HCT116 (cell line): Measurements from ENCODE around the gene MED14. TPM values are rescaled to one million over a fixed set of nuclear protein-coding genes. Genes with fewer than 3 reads are reported as not detected.

ENCODE experiments used
- ATAC-seq: fragments of 200-7000 bp; cut with Tn5 transposase; 2 replicates; pipeline ENCODE4 v1.9.1; 2020; ENCODE audit warnings: mild to moderate bottlenecking, moderate library complexity
- BruUV-seq: library from RNA; stranded (reverse); fragments of 400-500 nt; replicated peaks from 2 replicates; lab custom pipeline; 2021; lab: Mats Ljungman, UMichigan
- CTCF ChIA-PET: fragments of 300-600 bp; sonication (Branson Sonifier 250); formaldehyde crosslinking; loops from one replicate; lab custom pipeline; 2021; ENCODE audit warnings: antibody characterized with exemption; lab: Charles Lee
- POLR2A ChIA-PET: fragments of 300-600, 350-600 bp; sonication (Branson Sonifier 250); formaldehyde crosslinking; loops from one replicate; lab custom pipeline; 2021; ENCODE audit warnings: antibody characterized with exemption; lab: Charles Lee
- RAD21 ChIA-PET, 2 experiments: fragments of 300-600 bp; sonication (Branson Sonifier 250); formaldehyde crosslinking; loops; one replicate each; lab custom pipeline; 2023; ENCODE audit warnings: low total read pairs in 2 of 2; ENCODE audit not compliant: uncharacterized antibody in 2 of 2, unreplicated experiment in 2 of 2, low non-redundant PET in 1 of 2; lab: Charles Lee
- DNase-seq: peaks from one replicate; pipeline ENCODE4 v3.0.0-alpha.2; 2010; ENCODE audit warnings: low read depth, low spot score
- H2AFZ ChIP-seq: fragments of 200-600 bp; shearing (Covaris generic), sonication (generic); 2 replicates; pipeline ENCODE4 v1.6.1; 2017; ENCODE audit warnings: low read depth, mixed run types, mixed read lengths, antibody characterized with exemption, low read length; ENCODE audit not compliant: poor library complexity, severe bottlenecking
- H3K27ac ChIP-seq: 2 replicates; pipeline ENCODE4 v1.5.1; 2012; ENCODE audit warnings: low read depth, low read length
- H3K27me3 ChIP-seq: fragments of 200-600 bp; sonication (generic); 2 replicates; pipeline ENCODE4 v1.6.1; 2016; ENCODE audit warnings: mixed run types, low read length, mixed read lengths; ENCODE audit not compliant: insufficient read depth
- H3K36me3 ChIP-seq, 2 experiments: fragments of 200-500 bp in 1 of 2; fragments of 200-600 bp in 1 of 2; sonication (Bioruptor generic) in 1 of 2; sonication (generic) in 1 of 2; 2 replicates each; pipeline versions ENCODE4 v1.5.1 to v1.6.1; 2014 to 2016; ENCODE audit warnings: low read length in 2 of 2, inconsistent platforms in 1 of 2, mixed read lengths in 1 of 2, mixed run types in 1 of 2; ENCODE audit not compliant: insufficient read depth in 2 of 2, control insufficient read depth in 1 of 2
- H3K4me1 ChIP-seq, 2 experiments: fragments of 200-600 bp in 1 of 2; sonication (generic) in 1 of 2; 2 replicates each; pipeline versions ENCODE4 v1.5.1 to v1.6.1; 2012 to 2017; ENCODE audit warnings: low read length in 2 of 2, inconsistent platforms in 1 of 2, mild to moderate bottlenecking in 1 of 2, mixed read lengths in 1 of 2, mixed run types in 1 of 2, moderate library complexity in 1 of 2; ENCODE audit not compliant: insufficient read depth in 2 of 2, control insufficient read depth in 1 of 2
- H3K4me2 ChIP-seq: fragments of 200-600 bp; sonication (generic); 2 replicates; pipeline ENCODE4 v1.6.1; 2017; ENCODE audit warnings: mixed run types, low read length, mixed read lengths
- H3K4me3 ChIP-seq, 2 experiments: fragments of 200-600 bp in 1 of 2; sonication (generic) in 1 of 2; replicated peaks in 1 of 2; 2 replicates each; pipeline ENCODE4 v1.5.1; 2011 to 2016; ENCODE audit warnings: low read length in 2 of 2, control low read depth in 1 of 2, low read depth in 1 of 2, mild to moderate bottlenecking in 1 of 2, mixed read lengths in 1 of 2, mixed run types in 1 of 2
- H3K79me2 ChIP-seq: fragments of 200-600 bp; sonication (generic); 2 replicates; pipeline ENCODE4 v1.6.1; 2017; ENCODE audit warnings: mild to moderate bottlenecking, mixed run types, low read length, moderate library complexity, mixed read lengths; ENCODE audit not compliant: insufficient read depth
- H3K9ac ChIP-seq: fragments of 200-600 bp; sonication (generic); 2 replicates; pipeline ENCODE4 v1.6.1; 2016; ENCODE audit warnings: low read length, mixed read lengths
- H3K9me2 ChIP-seq: fragments of 200-600 bp; sonication (generic), shearing (Covaris generic); 2 replicates; pipeline ENCODE4 v1.6.1; 2017; ENCODE audit warnings: mixed run types, mild to moderate bottlenecking, moderate library complexity; ENCODE audit not compliant: insufficient read depth
- H3K9me3 ChIP-seq, 2 experiments: fragments of 200-500 bp in 1 of 2; fragments of 200-600 bp in 1 of 2; sonication (Bioruptor generic) in 1 of 2; sonication (generic) in 1 of 2; 2 replicates each; pipeline ENCODE4 v1.6.1; 2014 to 2017; ENCODE audit warnings: low read length in 2 of 2, mixed read lengths in 2 of 2, inconsistent platforms in 1 of 2, low read depth in 1 of 2, mild to moderate bottlenecking in 1 of 2, mixed run types in 1 of 2, moderate library complexity in 1 of 2; ENCODE audit not compliant: control insufficient read depth in 1 of 2, insufficient read depth in 1 of 2
- H4K20me1 ChIP-seq: fragments of 200-600 bp; sonication (generic), shearing (Covaris generic); 2 replicates; pipeline ENCODE4 v1.6.1; 2017; ENCODE audit warnings: mixed run types, mild to moderate bottlenecking, moderate library complexity; ENCODE audit not compliant: insufficient read depth
- CBX3 ChIP-seq: IDR thresholded peaks from 2 replicates; pipeline ENCODE4 v1.6.1; 2012; ENCODE audit warnings: low read depth
- CEBPB ChIP-seq: IDR thresholded peaks from 2 replicates; pipeline ENCODE4 v1.6.1; 2012; ENCODE audit warnings: low read depth
- EGR1 ChIP-seq: IDR thresholded peaks from 2 replicates; pipeline ENCODE4 v1.6.1; 2012; ENCODE audit warnings: low read depth
- EZH2phosphoT487 ChIP-seq: fragments of 200-600 bp; IDR thresholded peaks from 2 replicates; pipeline ENCODE4 v1.6.1; 2018; ENCODE audit warnings: antibody characterized with exemption, borderline replicate concordance
- FOSL1 ChIP-seq: IDR thresholded peaks from 2 replicates; pipeline ENCODE4 v1.6.1; 2012; ENCODE audit warnings: low read depth
- JUND ChIP-seq: IDR thresholded peaks from 2 replicates; pipeline ENCODE4 v1.6.1; 2012
- MAX ChIP-seq: IDR thresholded peaks from 2 replicates; pipeline ENCODE4 v1.6.1; 2012
- POLR2A ChIP-seq: IDR thresholded peaks from 2 replicates; pipeline ENCODE4 v1.7.0; 2011; ENCODE audit warnings: borderline replicate concordance; ENCODE audit not compliant: insufficient read depth, insufficient read length; ENCODE audit errors: extremely low read depth
- POLR2AphosphoS5 ChIP-seq: IDR thresholded peaks from 2 replicates; pipeline ENCODE4 v1.6.1; 2011; ENCODE audit warnings: mild to moderate bottlenecking, low read depth, low read length, moderate library complexity
- RAD21 ChIP-seq: IDR thresholded peaks from 2 replicates; pipeline ENCODE4 v1.6.1; 2012; ENCODE audit warnings: low read depth, mild to moderate bottlenecking
- REST ChIP-seq: IDR thresholded peaks from 2 replicates; pipeline ENCODE4 v1.6.1; 2012; ENCODE audit warnings: low read depth
- SIN3A ChIP-seq: IDR thresholded peaks from 2 replicates; pipeline ENCODE4 v1.6.1; 2012; ENCODE audit warnings: low read depth
- SP1 ChIP-seq: IDR thresholded peaks from 2 replicates; pipeline ENCODE4 v1.6.1; 2012; ENCODE audit warnings: low read depth
- TCF7L2 ChIP-seq: IDR thresholded peaks from 2 replicates; pipeline ENCODE4 v1.7.0; 2011; ENCODE audit warnings: borderline replicate concordance, inconsistent platforms; ENCODE audit not compliant: insufficient read depth, insufficient read length; ENCODE audit errors: extremely low read depth
- YY1 ChIP-seq: IDR thresholded peaks from 2 replicates; pipeline ENCODE4 v1.6.1; 2011; ENCODE audit warnings: low read length, low read depth, moderate library complexity, mild to moderate bottlenecking; ENCODE audit not compliant: insufficient replicate concordance; ENCODE audit errors: extremely low read depth
- ZNF274 ChIP-seq: fragments of 200-500 bp; sonication (Bioruptor generic); IDR thresholded peaks from 2 replicates; pipeline ENCODE4 v1.6.1; 2014; ENCODE audit warnings: mild to moderate bottlenecking, low read depth, low read length, inconsistent platforms
- intact Hi-C: fragments of 100-400 bp; cut with micrococcal nuclease; formaldehyde crosslinking; loops from 2 replicates; pipeline ENCODE4 v1.10.0; 2022
- total RNA-seq: library from RNA; stranded (reverse); gene quantifications from one replicate; pipeline ENCODE4 v1.2.1, GENCODE V29; 2021; ENCODE audit not compliant: unreplicated experiment
- TF ChIP-seq, protein P1 (sequence below): IDR thresholded peaks from 2 replicates; pipeline ENCODE4 v1.6.1; 2011; ENCODE audit warnings: mild to moderate bottlenecking, low read length, moderate library complexity; ENCODE audit not compliant: insufficient replicate concordance; ENCODE audit errors: extremely low read depth

The MED14 gene
- total RNA-seq, 1 experiment from 2014 or later, result 51.8 TPM

- TF ChIP-seq REST, result no peak
- TF ChIP-seq ZNF274, result no peak
- TF ChIP-seq TCF7L2, result no peak
- TF ChIP-seq, all 23 proteins: peak for 0
Measured at GRCh38 chrX:40607381-40607780, 128.0 kb downstream of the MED14 start (continued).

- H2AFZ ChIP-seq, result no peak overlapping the region
- H3K4me2 ChIP-seq, result no peak overlapping the region
- H3K4me3 ChIP-seq, result no peak overlapping the region
- ATAC-seq, result no peak
- no TSS peak for BruUV-seq
- ChIA-PET CTCF (no interaction called here), RAD21 (no interaction called here), POLR2A (no interaction called here)
- no peak overlapping the region for H3K9ac ChIP-seq
- no peaks in the 10 kb centered on the region for H3K27me3 ChIP-seq
- no peak for DNase-seq
- no peak overlapping the region for H3K27ac ChIP-seq
- H4K20me1 ChIP-seq, result no peaks in the 10 kb centered on the region
- intact Hi-C loops, result no loop called here
- H3K9me2 ChIP-seq, result no peaks in the 10 kb centered on the region
- H3K4me1 ChIP-seq, result no peaks in the 10 kb centered on the region
- no peaks in the 10 kb centered on the region for H3K79me2 ChIP-seq
- H3K9me3 ChIP-seq, result no peaks in the 10 kb centered on the region
- peaks cover 0 to 3% of the 10 kb centered on the region in 2 experiments; a peak in 1 of 4 replicates for H3K36me3 ChIP-seq
- TF ChIP-seq REST (no peak), CBX3 (no peak), CEBPB (no peak), YY1 (no peak), MAX (no peak), TCF7L2 (no peak), RAD21 (no peak), POLR2A (no peak), POLR2AphosphoS5 (no peak), FOSL1 (no peak), JUND (no peak), SP1 (no peak), EGR1 (no peak), EZH2phosphoT487 (no peak), SIN3A (no peak)
- TF ChIP-seq, protein P1, sequence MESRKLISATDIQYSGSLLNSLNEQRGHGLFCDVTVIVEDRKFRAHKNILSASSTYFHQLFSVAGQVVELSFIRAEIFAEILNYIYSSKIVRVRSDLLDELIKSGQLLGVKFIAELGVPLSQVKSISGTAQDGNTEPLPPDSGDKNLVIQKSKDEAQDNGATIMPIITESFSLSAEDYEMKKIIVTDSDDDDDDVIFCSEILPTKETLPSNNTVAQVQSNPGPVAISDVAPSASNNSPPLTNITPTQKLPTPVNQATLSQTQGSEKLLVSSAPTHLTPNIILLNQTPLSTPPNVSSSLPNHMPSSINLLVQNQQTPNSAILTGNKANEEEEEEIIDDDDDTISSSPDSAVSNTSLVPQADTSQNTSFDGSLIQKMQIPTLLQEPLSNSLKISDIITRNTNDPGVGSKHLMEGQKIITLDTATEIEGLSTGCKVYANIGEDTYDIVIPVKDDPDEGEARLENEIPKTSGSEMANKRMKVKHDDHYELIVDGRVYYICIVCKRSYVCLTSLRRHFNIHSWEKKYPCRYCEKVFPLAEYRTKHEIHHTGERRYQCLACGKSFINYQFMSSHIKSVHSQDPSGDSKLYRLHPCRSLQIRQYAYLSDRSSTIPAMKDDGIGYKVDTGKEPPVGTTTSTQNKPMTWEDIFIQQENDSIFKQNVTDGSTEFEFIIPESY, result no peak
Measured at GRCh38 chrX:40603446-40603845, 131.9 kb downstream of the MED14 start.
